CD4-positive, alpha-beta T cell (primary cell): Measurements from ENCODE around the gene LRP1B. TPM values are rescaled to one million over a fixed set of nuclear protein-coding genes. Genes with fewer than 3 reads are reported as not detected.

Experiments
- ATAC-seq: fragments of 200-7000 bp; cut with Tn5 transposase; one replicate; pipeline ENCODE4 v1.10.0; 2022; ENCODE audit warnings: mild to moderate bottlenecking; ENCODE audit not compliant: poor library complexity
- CTCF ChIA-PET: fragments of 350-600 bp; sonication (Branson Sonifier 250); formaldehyde crosslinking; loops from one replicate; lab custom pipeline; 2021; ENCODE audit warnings: antibody characterized with exemption, inconsistent platforms; lab: Charles Lee
- POLR2A ChIA-PET: fragments of 350-600 bp; sonication (Branson Sonifier 250); formaldehyde crosslinking; loops from one replicate; lab custom pipeline; 2021; ENCODE audit warnings: antibody characterized with exemption, inconsistent platforms; lab: Charles Lee
- DNase-seq, 14 experiments: peaks; one replicate each; pipeline ENCODE4 v3.0.0-alpha.2; 2013 to 2020; ENCODE audit warnings: mixed read lengths in 2 of 14
- H3K27ac ChIP-seq, 2 donors: one replicate each; pipeline versions ENCODE4 v1.5.1 to v1.7.0; 2013; ENCODE audit warnings: low read length in 2 of 2, low read depth in 1 of 2, mild to moderate bottlenecking in 1 of 2
- H3K27me3 ChIP-seq, 2 experiments: 1 replicate in 1 of 2; 2 replicates in 1 of 2; pipeline versions ENCODE4 v1.6.1 to v1.7.0; 2013; ENCODE audit warnings: low read length in 2 of 2, control low read depth in 1 of 2, mild to moderate bottlenecking in 1 of 2, moderate library complexity in 1 of 2; ENCODE audit not compliant: insufficient read depth in 2 of 2, control insufficient read depth in 1 of 2
- H3K36me3 ChIP-seq: one replicate; pipeline ENCODE4 v1.6.1; 2013; ENCODE audit warnings: low read length, control low read depth; ENCODE audit not compliant: insufficient read depth
- H3K4me1 ChIP-seq: one replicate; pipeline ENCODE4 v1.6.1; 2013; ENCODE audit warnings: low read length, control low read depth; ENCODE audit not compliant: insufficient read depth
- H3K4me3 ChIP-seq: one replicate; pipeline ENCODE4 v1.5.1; 2013; ENCODE audit warnings: mild to moderate bottlenecking, low read length, moderate library complexity
- H3K9me3 ChIP-seq, 2 experiments: 1 replicate in 1 of 2; 2 replicates in 1 of 2; pipeline versions ENCODE4 v1.6.1 to v1.7.0; 2013; ENCODE audit warnings: low read length in 2 of 2, mild to moderate bottlenecking in 2 of 2, control low read depth in 1 of 2, moderate library complexity in 1 of 2; ENCODE audit not compliant: control insufficient read depth in 1 of 2, insufficient read depth in 1 of 2
- H3K27ac Mint-ChIP-seq: one replicate; pipeline ENCODE4 v1.8.0; 2020; ENCODE audit warnings: mixed read lengths
- H3K27me3 Mint-ChIP-seq: one replicate; pipeline ENCODE4 v1.8.0; 2021; ENCODE audit warnings: mixed read lengths
- H3K36me3 Mint-ChIP-seq: one replicate; pipeline ENCODE4 v1.8.0; 2021; ENCODE audit warnings: low read depth, mixed read lengths
- H3K4me1 Mint-ChIP-seq: one replicate; pipeline ENCODE4 v1.8.0; 2021; ENCODE audit warnings: low read depth, mixed read lengths
- H3K4me3 Mint-ChIP-seq: one replicate; pipeline ENCODE4 v1.8.0; 2020; ENCODE audit warnings: mild to moderate bottlenecking, mixed read lengths
- H3K9me3 Mint-ChIP-seq: one replicate; pipeline ENCODE4 v1.8.0; 2020; ENCODE audit warnings: mixed read lengths
- intact Hi-C, 2 experiments: fragments of 100-400 bp; cut with DNase I in 1 of 2; cut with micrococcal nuclease in 1 of 2; formaldehyde crosslinking; loops; one replicate each; pipeline versions ENCODE4 v1.15.1 to v1.9.0; 2023 to 2025; cut with DNase I, micrococcal nuclease
- total RNA-seq, 174 experiments: library from RNA in 2 of 174; stranded (reverse) in 2 of 174; gene quantifications; one replicate each; pipeline ENCODE4 v1.2.3 and lab custom pipeline; 2021 to 2026
- TF ChIP-seq, protein P1 (sequence below): fragments of 200-600 bp; IDR thresholded peaks from one replicate; pipeline ENCODE4 v1.8.0; 2022; ENCODE audit warnings: antibody characterized with exemption, mild to moderate bottlenecking

LRP1B gene
- total RNA-seq, 2 experiments from 2014 or later, result not detected

DNA sequence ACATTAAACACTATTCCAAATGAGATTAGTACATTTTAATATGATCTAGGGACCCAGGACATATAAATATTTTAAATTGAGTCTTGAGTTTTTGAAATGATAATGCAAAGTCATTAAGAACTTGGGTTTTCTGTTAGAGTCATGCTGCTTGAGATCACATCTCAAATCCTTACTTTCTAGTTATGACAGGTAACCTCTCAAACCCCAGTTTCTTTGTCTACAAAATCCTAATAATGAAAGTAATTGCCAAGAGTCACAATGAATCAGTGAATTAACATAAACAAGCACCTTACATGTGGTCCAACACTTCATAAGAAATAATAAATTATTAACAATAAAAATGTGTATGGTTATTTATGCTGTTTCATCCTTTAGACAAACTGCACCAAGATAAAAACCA lies 607.6 kb downstream of the LRP1B start:
- POLR2A ChIA-PET, result no interaction called here
- intact Hi-C loops, result no loop called here
- H3K36me3 ChIP-seq, result no peaks in the 10 kb centered on the region
- Mint-ChIP-seq H3K4me1 (no peaks in the 10 kb centered on the region), H3K27me3 (no peaks in the 10 kb centered on the region), H3K9me3 (peaks cover 4% of the 10 kb centered on the region), H3K36me3 (no peaks in the 10 kb centered on the region), H3K27ac (no peak overlapping the region), H3K4me3 (no peak overlapping the region)
- H3K9me3 ChIP-seq, result peaks cover 0 to 5% of the 10 kb centered on the region in 2 experiments
- no peaks in the 10 kb centered on the region for H3K27me3 ChIP-seq
- H3K4me1 ChIP-seq, result no peaks in the 10 kb centered on the region
- DNase-seq, result no peak
- H3K4me3 ChIP-seq, result no peak overlapping the region
- no peak overlapping the region for H3K27ac ChIP-seq
- no peak for ATAC-seq
- CTCF ChIA-PET, result no interaction called here
- TF ChIP-seq, protein P1, sequence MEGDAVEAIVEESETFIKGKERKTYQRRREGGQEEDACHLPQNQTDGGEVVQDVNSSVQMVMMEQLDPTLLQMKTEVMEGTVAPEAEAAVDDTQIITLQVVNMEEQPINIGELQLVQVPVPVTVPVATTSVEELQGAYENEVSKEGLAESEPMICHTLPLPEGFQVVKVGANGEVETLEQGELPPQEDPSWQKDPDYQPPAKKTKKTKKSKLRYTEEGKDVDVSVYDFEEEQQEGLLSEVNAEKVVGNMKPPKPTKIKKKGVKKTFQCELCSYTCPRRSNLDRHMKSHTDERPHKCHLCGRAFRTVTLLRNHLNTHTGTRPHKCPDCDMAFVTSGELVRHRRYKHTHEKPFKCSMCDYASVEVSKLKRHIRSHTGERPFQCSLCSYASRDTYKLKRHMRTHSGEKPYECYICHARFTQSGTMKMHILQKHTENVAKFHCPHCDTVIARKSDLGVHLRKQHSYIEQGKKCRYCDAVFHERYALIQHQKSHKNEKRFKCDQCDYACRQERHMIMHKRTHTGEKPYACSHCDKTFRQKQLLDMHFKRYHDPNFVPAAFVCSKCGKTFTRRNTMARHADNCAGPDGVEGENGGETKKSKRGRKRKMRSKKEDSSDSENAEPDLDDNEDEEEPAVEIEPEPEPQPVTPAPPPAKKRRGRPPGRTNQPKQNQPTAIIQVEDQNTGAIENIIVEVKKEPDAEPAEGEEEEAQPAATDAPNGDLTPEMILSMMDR, result no peak

DNA sequence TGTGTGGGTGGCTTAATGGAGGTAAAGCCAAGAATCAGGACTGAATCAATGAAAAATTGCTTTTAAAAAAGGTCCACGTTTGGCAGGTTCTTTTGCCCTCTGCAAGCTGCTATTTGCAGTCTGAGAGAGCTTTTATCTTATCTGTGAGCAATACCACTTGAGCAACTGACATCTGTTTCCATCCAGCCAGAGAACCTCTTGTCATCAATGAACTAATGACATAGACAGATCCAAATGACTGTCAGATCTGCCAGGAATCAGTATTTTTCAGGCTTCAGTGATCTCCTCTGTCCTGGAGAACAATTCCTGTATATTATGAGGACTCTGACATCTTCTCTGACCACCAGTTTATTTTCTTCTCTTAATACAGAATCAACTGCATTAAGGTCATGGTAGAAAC lies 608.1 kb downstream of the LRP1B start:
- no peak for ATAC-seq
- H3K4me3 Mint-ChIP-seq, result no peak overlapping the region

DNA sequence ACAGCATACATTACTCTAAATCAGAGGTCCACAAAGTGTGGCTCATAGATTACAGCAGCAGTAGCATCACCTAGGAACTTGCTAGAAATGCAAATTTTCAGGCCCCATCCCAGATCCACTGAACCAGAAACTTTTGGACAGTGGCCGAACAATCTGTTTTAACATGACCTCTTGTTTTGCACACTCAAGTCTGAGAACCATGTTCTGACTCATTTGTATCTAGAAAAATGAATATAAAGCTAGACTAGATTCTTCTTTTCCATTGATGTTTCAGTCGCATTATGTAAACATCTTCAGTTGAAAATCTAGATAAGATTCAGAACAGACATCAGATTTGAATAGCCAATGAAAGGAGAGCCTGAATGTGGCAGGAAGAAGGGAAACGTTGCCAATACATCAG lies 608.8 kb downstream of the LRP1B start:
- CTCF ChIA-PET, result no interaction called here
- Mint-ChIP-seq H3K4me1 (no peaks in the 10 kb centered on the region), H3K27ac (no peak overlapping the region), H3K9me3 (peaks cover under 1% of the 10 kb centered on the region), H3K36me3 (no peaks in the 10 kb centered on the region), H3K27me3 (no peaks in the 10 kb centered on the region), H3K4me3 (no peak overlapping the region)
- Histone ChIP-seq H3K9me3 (peaks cover 0 to 5% of the 10 kb centered on the region in 2 experiments), H3K27me3 (no peaks in the 10 kb centered on the region), H3K27ac (no peak overlapping the region), H3K4me3 (no peak overlapping the region), H3K4me1 (no peaks in the 10 kb centered on the region), H3K36me3 (no peaks in the 10 kb centered on the region)
- TF ChIP-seq, protein P1, result no peak
- DNase-seq, result no peak
- no peak for ATAC-seq
- POLR2A ChIA-PET, result no interaction called here
- intact Hi-C loops, result no loop called here

More for the DNA sequence above, 608.1 kb downstream of the LRP1B start:
- H3K27me3 ChIP-seq, result no peaks in the 10 kb centered on the region
- Mint-ChIP-seq H3K4me1 (no peaks in the 10 kb centered on the region), H3K27me3 (no peaks in the 10 kb centered on the region), H3K36me3 (no peaks in the 10 kb centered on the region), H3K9me3 (peaks cover 4% of the 10 kb centered on the region), H3K27ac (no peak overlapping the region)
- CTCF ChIA-PET, result no interaction called here
- no peaks in the 10 kb centered on the region for H3K36me3 ChIP-seq
- intact Hi-C loops, result no loop called here
- TF ChIP-seq, protein P1, result no peak
- no peaks in the 10 kb centered on the region for H3K4me1 ChIP-seq
- peaks cover 0 to 5% of the 10 kb centered on the region in 2 experiments for H3K9me3 ChIP-seq
- DNase-seq, result no peak
- POLR2A ChIA-PET, result no interaction called here
- no peak overlapping the region for H3K27ac ChIP-seq
- no peak overlapping the region for H3K4me3 ChIP-seq
